CD8-positive, alpha-beta memory T cell (primary cell): ENCODE data around the gene PIAS4. TPM values are rescaled to one million over a fixed set of nuclear protein-coding genes. Genes with fewer than 3 reads are reported as not detected.

Experiments
- CTCF ChIA-PET: fragments of 350-600 bp; sonication (Branson Sonifier 250); formaldehyde crosslinking; loops from one replicate; lab custom pipeline; 2021; ENCODE audit warnings: antibody characterized with exemption; lab: Charles Lee
- POLR2A ChIA-PET: fragments of 350-600 bp; sonication (Branson Sonifier 250); formaldehyde crosslinking; loops from one replicate; lab custom pipeline; 2021; ENCODE audit warnings: antibody characterized with exemption; lab: Charles Lee
- DNase-seq, 5 donors: peaks; one replicate each; pipeline versions ENCODE4 v3.0.0 to v3.0.0-alpha.2; 2020 to 2022; ENCODE audit warnings: mixed read lengths in 1 of 5
- H3K27ac ChIP-seq: one replicate; pipeline ENCODE4 v1.7.0; 2013; ENCODE audit warnings: low read depth, mild to moderate bottlenecking, low read length, moderate library complexity
- H3K27me3 ChIP-seq: 2 replicates; pipeline ENCODE4 v1.7.0; 2013; ENCODE audit warnings: low read length, mild to moderate bottlenecking; ENCODE audit not compliant: insufficient read depth, poor library complexity, severe bottlenecking
- H3K36me3 ChIP-seq: 2 replicates; pipeline ENCODE4 v1.7.0; 2013; ENCODE audit warnings: mild to moderate bottlenecking, low read length, moderate library complexity; ENCODE audit not compliant: insufficient read depth
- H3K4me1 ChIP-seq: 2 replicates; pipeline ENCODE4 v1.7.0; 2013; ENCODE audit warnings: mild to moderate bottlenecking, low read length, moderate library complexity; ENCODE audit not compliant: insufficient read depth
- H3K4me3 ChIP-seq: 2 replicates; pipeline ENCODE4 v1.7.0; 2013; ENCODE audit warnings: mild to moderate bottlenecking, low read length
- H3K9me3 ChIP-seq: 2 replicates; pipeline ENCODE4 v1.7.0; 2013; ENCODE audit warnings: mild to moderate bottlenecking, low read length
- H3K27ac Mint-ChIP-seq, 8 donors: one replicate each; pipeline ENCODE4 v1.8.0; 2020 to 2021; ENCODE audit warnings: mixed read lengths in 8 of 8, mild to moderate bottlenecking in 6 of 8, inconsistent platforms in 3 of 8, moderate library complexity in 3 of 8
- H3K27me3 Mint-ChIP-seq, 2 donors: one replicate each; pipeline ENCODE4 v1.8.0; 2020 to 2021; ENCODE audit warnings: mixed read lengths in 2 of 2, mild to moderate bottlenecking in 1 of 2, moderate library complexity in 1 of 2
- H3K36me3 Mint-ChIP-seq, 3 donors: one replicate each; pipeline ENCODE4 v1.8.0; 2020 to 2021; ENCODE audit warnings: mixed read lengths in 3 of 3, inconsistent platforms in 1 of 3, mild to moderate bottlenecking in 1 of 3
- H3K4me1 Mint-ChIP-seq, 3 donors: one replicate each; pipeline ENCODE4 v1.8.0; 2020 to 2021; ENCODE audit warnings: mixed read lengths in 3 of 3, inconsistent platforms in 1 of 3, mild to moderate bottlenecking in 1 of 3
- H3K4me3 Mint-ChIP-seq, 7 donors: one replicate each; pipeline ENCODE4 v1.8.0; 2020 to 2021; ENCODE audit warnings: mixed read lengths in 7 of 7, mild to moderate bottlenecking in 6 of 7, moderate library complexity in 4 of 7, inconsistent platforms in 2 of 7
- H3K9me3 Mint-ChIP-seq, 5 donors: one replicate each; pipeline ENCODE4 v1.8.0; 2020 to 2022; ENCODE audit warnings: mixed read lengths in 5 of 5, mild to moderate bottlenecking in 3 of 5, moderate library complexity in 2 of 5, inconsistent platforms in 1 of 5
- polyA plus RNA-seq: library from polyadenylated mRNA; unstranded; fragments of 300-500 nt; fragmentation: Illumina TruSeq; gene quantifications from one replicate; pipeline ENCODE4 v1.2.3, GENCODE V29; 2021
- total RNA-seq, 2 experiments: library from RNA; stranded (reverse); gene quantifications; one replicate each; pipeline ENCODE4 v1.2.3, GENCODE V29; 2021

The PIAS4 gene
- total and polyA plus RNA-seq, 3 experiments from 2014 or later = 6.3 to 33.8 (median 29.1) TPM

DNA sequence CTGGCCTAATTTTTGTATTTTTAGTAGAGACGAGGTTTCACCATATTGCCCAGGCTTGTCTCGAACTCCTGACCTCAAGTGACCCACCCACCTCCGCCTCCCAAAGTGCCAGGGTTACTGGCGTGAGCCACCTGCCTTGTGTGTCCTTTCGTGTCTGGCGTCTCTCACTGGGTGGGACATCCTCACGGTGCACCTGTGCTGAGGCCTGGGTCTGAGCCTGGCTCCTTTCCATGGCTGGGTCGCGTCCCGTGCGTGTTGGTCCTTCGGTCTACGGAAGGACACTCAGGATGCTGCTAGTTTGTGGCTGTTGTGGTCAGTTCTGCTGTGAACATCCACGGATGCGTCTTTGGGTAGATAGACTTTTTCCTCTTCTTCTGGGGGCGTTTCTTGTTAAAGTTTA, 19.6 kb downstream of the PIAS4 start:
- Histone ChIP-seq H3K27ac (no peak overlapping the region), H3K27me3 (no peaks in the 10 kb centered on the region), H3K9me3 (no peaks in the 10 kb centered on the region), H3K4me1 (no peaks in the 10 kb centered on the region), H3K4me3 (no peak overlapping the region), H3K36me3 (peaks cover 8% of the 10 kb centered on the region)
- Mint-ChIP-seq H3K4me3 (no peak overlapping the region), H3K4me1 (no peaks in the 10 kb centered on the region), H3K36me3 (peaks cover under 1 to 57% (median under 1%) of the 10 kb centered on the region in 3 donors), H3K27ac (no peak overlapping the region), H3K27me3 (no peaks in the 10 kb centered on the region), H3K9me3 (peaks cover 0 to under 1% (median 0%) of the 10 kb centered on the region in 5 donors)
- CTCF ChIA-PET = no interaction called here
- POLR2A ChIA-PET = interaction anchor here (0.7 to 1.2 kb wide), 2 partner anchors 31 to 72 kb away, joined by 3 to 5 read pairs; no protein-coding TSS in a partner anchor
- DNase-seq = no peak

DNA sequence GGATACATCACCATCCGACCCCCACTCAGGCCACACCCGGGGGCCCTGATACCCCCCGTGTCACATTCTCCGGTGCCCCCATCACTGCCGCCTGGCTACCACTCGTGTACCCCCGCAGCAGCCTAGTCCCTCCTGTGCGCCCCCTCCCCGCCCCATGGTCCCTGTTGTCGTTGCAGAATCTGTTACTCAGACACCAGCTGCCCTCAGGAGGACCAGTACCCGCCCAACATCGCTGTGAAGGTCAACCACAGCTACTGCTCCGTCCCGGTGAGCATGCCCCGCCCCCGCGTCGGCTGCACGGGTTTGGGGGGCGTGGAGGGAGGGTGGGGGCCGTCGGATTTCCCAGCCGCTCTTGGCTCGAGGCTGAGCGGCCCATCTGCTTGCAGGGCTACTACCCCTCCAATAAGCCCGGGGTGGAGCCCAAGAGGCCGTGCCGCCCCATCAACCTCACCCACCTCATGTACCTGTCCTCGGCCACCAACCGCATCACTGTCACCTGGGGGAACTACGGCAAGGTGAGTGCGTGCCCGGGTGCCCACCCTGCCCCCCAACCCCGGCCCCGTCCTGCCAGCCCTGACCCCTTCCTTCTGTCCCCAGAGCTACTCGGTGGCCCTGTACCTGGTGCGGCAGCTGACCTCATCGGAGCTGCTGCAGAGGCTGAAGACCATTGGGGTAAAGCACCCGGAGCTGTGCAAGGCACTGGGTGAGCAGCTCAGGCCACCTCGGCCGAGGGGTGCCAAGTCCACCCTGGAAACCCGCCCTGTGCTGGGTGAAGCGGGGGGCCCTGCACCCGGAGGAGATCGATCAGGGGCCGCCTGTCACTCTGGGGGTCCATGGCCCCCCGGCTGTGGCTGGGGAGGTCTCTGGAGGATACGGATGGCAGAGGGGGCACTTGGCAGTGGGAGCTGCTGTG, 21.1 kb downstream of the PIAS4 start:
- no peaks in the 10 kb centered on the region for H3K27me3 ChIP-seq
- H3K36me3 Mint-ChIP-seq = peaks cover 0 to 57% (median 0%) of the 10 kb centered on the region in 3 donors
- H3K9me3 ChIP-seq = no peaks in the 10 kb centered on the region
- ChIA-PET POLR2A (interaction anchor here (1.2 kb wide), 1 partner anchor 29 kb away, joined by 5 read pairs; no protein-coding TSS in a partner anchor), CTCF (interaction anchor here (1.0 kb wide), 1 partner anchor 111 kb away, joined by 4 read pairs; no protein-coding TSS in a partner anchor)
- H3K4me1 ChIP-seq = no peaks in the 10 kb centered on the region
- no peak overlapping the region for H3K4me3 Mint-ChIP-seq
- no peak for DNase-seq
- H3K27ac ChIP-seq = no peak overlapping the region
- no peak overlapping the region for H3K27ac Mint-ChIP-seq
- no peaks in the 10 kb centered on the region for H3K9me3 Mint-ChIP-seq
- no peaks in the 10 kb centered on the region for H3K4me1 Mint-ChIP-seq
- H3K36me3 ChIP-seq = peaks cover 7% of the 10 kb centered on the region
- no peaks in the 10 kb centered on the region for H3K27me3 Mint-ChIP-seq
- no peak overlapping the region for H3K4me3 ChIP-seq

DNA sequence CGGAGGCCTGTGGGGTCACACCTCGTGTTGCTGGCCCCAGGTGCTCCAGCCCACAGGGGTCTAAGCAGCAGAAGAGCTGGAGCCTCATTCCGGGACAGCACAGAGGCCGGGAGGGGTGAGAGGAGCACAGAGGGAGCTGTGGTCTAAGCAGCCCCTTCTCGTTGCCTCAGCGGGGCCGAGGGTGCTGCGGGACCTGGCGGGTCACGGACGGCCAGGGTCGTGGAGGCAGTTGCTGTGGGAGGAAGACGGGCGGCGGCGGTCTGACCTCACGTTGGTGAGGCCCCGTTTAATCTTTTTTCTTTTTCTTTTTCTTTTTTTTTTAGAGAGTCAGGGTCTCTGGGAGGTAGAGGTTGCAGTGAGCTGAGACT, 21.7 kb downstream of the PIAS4 start:
- H3K4me3 ChIP-seq = no peak overlapping the region
- H3K27ac ChIP-seq = no peak overlapping the region
- no peaks in the 10 kb centered on the region for H3K4me1 ChIP-seq
- Mint-ChIP-seq H3K27ac (no peak overlapping the region), H3K4me1 (no peaks in the 10 kb centered on the region), H3K36me3 (peaks cover 0 to 51% (median 0%) of the 10 kb centered on the region in 3 donors), H3K4me3 (no peak overlapping the region), H3K27me3 (no peaks in the 10 kb centered on the region), H3K9me3 (no peaks in the 10 kb centered on the region)
- DNase-seq = no peak
- POLR2A ChIA-PET = no interaction called here
- H3K36me3 ChIP-seq = peaks cover under 1% of the 10 kb centered on the region
- no peaks in the 10 kb centered on the region for H3K27me3 ChIP-seq
- no peaks in the 10 kb centered on the region for H3K9me3 ChIP-seq
- CTCF ChIA-PET = interaction anchor here (0.9 to 1.0 kb wide), 2 partner anchors 10 to 111 kb away, joined by 3 to 4 read pairs; no protein-coding TSS in a partner anchor

DNA sequence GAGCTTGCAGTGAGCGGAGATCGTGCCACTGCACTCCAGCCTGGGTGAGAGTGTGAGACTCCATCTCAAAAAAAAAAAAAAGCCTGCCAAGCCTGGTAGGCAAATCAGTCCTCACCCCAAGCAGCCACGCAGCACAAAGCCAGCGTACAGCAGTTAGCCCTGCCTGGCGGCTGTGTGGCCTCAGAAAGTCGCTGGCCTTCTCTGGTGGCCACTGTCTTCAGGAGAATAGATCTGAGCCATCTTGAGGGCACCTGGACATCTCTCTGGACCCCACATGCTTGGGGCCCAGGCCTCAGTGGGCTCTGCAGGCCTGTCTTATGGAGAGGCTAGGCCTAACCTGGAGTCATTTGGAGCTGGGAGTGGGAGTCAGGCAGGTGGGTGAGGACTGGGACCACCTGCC, 23.0 kb downstream of the PIAS4 start:
- CTCF ChIA-PET = interaction anchor here (0.7 kb wide), 1 partner anchor 484 kb away, joined by 3 read pairs; no protein-coding TSS in a partner anchor
- H3K36me3 ChIP-seq = peaks cover under 1% of the 10 kb centered on the region
- POLR2A ChIA-PET = no interaction called here
- H3K4me1 ChIP-seq = no peaks in the 10 kb centered on the region
- Mint-ChIP-seq H3K4me3 (no peak overlapping the region), H3K9me3 (no peaks in the 10 kb centered on the region), H3K36me3 (peaks cover 0 to 42% (median 0%) of the 10 kb centered on the region in 3 donors), H3K27ac (peak overlapping the region in 1 of 8 donors; percentile 43), H3K4me1 (no peaks in the 10 kb centered on the region), H3K27me3 (no peaks in the 10 kb centered on the region)
- DNase-seq = no peak
- H3K4me3 ChIP-seq = no peak overlapping the region
- H3K27ac ChIP-seq = no peak overlapping the region
- H3K9me3 ChIP-seq = no peaks in the 10 kb centered on the region
- no peaks in the 10 kb centered on the region for H3K27me3 ChIP-seq

DNA sequence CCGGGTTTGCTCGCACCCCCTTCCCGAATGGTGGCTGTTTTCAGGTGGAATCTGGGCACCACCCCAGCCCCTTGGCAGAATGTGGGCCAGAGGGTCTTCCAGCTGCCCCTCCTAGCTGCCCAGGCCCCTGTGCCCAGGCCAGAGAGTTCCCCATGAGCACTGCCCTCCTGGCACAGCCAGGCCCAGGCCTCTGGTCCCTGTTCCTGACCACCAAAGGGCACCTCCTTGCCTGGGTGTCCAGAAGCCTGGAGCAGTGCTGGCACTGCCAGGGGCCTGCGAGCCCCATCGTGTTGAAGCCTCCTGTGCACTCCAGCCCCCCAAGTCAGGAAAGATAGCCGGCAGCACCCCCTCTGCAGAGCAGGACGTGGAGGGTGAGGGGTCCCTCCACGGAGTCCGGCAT, 23.4 kb downstream of the PIAS4 start:
- CTCF ChIA-PET = no interaction called here
- H3K9me3 Mint-ChIP-seq = no peaks in the 10 kb centered on the region
- H3K27me3 ChIP-seq = no peaks in the 10 kb centered on the region
- no peaks in the 10 kb centered on the region for H3K4me1 ChIP-seq
- no peaks in the 10 kb centered on the region for H3K4me1 Mint-ChIP-seq
- no peaks in the 10 kb centered on the region for H3K27me3 Mint-ChIP-seq
- H3K27ac ChIP-seq = no peak overlapping the region
- H3K36me3 Mint-ChIP-seq = peaks cover 0 to 41% (median 0%) of the 10 kb centered on the region in 3 donors
- H3K36me3 ChIP-seq = peaks cover 4% of the 10 kb centered on the region
- H3K4me3 ChIP-seq = no peak overlapping the region
- POLR2A ChIA-PET = no interaction called here
- H3K9me3 ChIP-seq = no peaks in the 10 kb centered on the region
- H3K27ac Mint-ChIP-seq = peak overlapping the region in 1 of 8 donors; percentile 21
- no peak overlapping the region for H3K4me3 Mint-ChIP-seq
- no peak for DNase-seq

DNA sequence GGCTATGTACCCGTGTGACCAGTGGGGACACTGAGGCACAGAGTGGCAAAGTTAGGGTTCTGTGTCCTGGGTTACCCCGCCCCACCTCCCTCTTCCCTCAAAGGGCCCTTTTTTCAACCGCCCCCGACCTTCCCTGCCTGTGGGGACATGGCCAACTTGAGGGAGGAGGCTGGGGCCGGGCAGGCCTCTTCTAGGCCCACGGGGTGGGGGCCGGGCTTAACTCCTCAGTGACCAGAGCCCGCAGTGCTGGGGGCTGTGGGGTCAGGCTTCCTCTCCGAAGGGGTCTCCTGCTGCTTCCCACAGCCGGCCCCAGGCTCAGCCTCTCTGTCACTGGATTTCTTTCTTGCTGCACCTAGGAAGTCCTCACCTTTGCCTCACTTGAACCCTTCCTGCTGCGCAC, 23.9 kb downstream of the PIAS4 start:
- Mint-ChIP-seq H3K4me1 (no peaks in the 10 kb centered on the region), H3K36me3 (peaks cover 0 to 38% (median 0%) of the 10 kb centered on the region in 3 donors), H3K4me3 (no peak overlapping the region), H3K9me3 (no peaks in the 10 kb centered on the region), H3K27ac (no peak overlapping the region), H3K27me3 (no peaks in the 10 kb centered on the region)
- ChIA-PET POLR2A (interaction anchor here (0.6 kb wide), 1 partner anchor 85 kb away, joined by 3 read pairs; no protein-coding TSS in a partner anchor), CTCF (no interaction called here)
- peaks cover 4% of the 10 kb centered on the region for H3K36me3 ChIP-seq
- H3K4me1 ChIP-seq = no peaks in the 10 kb centered on the region
- DNase-seq = no peak
- H3K4me3 ChIP-seq = no peak overlapping the region
- no peak overlapping the region for H3K27ac ChIP-seq
- H3K9me3 ChIP-seq = no peaks in the 10 kb centered on the region
- H3K27me3 ChIP-seq = no peaks in the 10 kb centered on the region

DNA sequence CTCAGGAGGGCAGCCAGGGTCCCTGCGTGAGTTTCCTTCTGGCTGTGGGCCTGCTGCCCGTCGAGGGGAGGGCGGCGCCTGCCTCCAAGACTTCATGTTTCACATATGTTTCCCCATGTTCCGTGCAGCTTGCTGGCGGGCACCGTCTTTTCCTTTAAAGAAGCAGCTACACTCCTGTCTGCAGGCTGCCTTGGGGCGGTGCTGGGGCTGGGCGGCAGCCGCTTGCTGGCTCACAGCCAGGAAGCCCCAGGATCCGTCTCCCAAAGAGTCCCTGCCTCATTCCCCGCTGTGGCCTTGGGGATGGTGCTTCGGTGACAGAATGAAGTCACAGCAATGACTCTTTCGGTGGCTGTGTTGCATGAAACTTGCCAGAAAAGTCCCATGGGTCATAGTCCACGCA, 24.9 kb downstream of the PIAS4 start:
- peaks cover 0 to 32% (median 0%) of the 10 kb centered on the region in 3 donors for H3K36me3 Mint-ChIP-seq
- POLR2A ChIA-PET = interaction anchor here (0.6 kb wide), 1 partner anchor 84 kb away, joined by 3 read pairs; no protein-coding TSS in a partner anchor
- H3K4me3 Mint-ChIP-seq = no peak overlapping the region
- H3K4me1 ChIP-seq = no peaks in the 10 kb centered on the region
- CTCF ChIA-PET = no interaction called here
- H3K27me3 Mint-ChIP-seq = no peaks in the 10 kb centered on the region
- peak overlapping the region in 1 of 8 donors; percentile 5 for H3K27ac Mint-ChIP-seq
- no peaks in the 10 kb centered on the region for H3K9me3 ChIP-seq
- no peak overlapping the region for H3K27ac ChIP-seq
- no peaks in the 10 kb centered on the region for H3K27me3 ChIP-seq
- H3K9me3 Mint-ChIP-seq = no peaks in the 10 kb centered on the region
- peaks cover 4% of the 10 kb centered on the region for H3K36me3 ChIP-seq
- DNase-seq = no peak
- H3K4me3 ChIP-seq = no peak overlapping the region
- H3K4me1 Mint-ChIP-seq = no peaks in the 10 kb centered on the region
